ENCODE data around the gene WDR89. TPM values are rescaled to one million over a fixed set of nuclear protein-coding genes. Genes with fewer than 3 reads are reported as not detected.
A peak's percentile ranks its signal among the peaks of the same experiment; 100 is the strongest.

The WDR89 gene
- total RNA-seq, 1 donor from 2014 or later, result 11.7 TPM

GRCh38 chr14:63678536-63678935 lies 36.9 kb upstream of the WDR89 start:
- TF ChIP-seq, protein P1, sequence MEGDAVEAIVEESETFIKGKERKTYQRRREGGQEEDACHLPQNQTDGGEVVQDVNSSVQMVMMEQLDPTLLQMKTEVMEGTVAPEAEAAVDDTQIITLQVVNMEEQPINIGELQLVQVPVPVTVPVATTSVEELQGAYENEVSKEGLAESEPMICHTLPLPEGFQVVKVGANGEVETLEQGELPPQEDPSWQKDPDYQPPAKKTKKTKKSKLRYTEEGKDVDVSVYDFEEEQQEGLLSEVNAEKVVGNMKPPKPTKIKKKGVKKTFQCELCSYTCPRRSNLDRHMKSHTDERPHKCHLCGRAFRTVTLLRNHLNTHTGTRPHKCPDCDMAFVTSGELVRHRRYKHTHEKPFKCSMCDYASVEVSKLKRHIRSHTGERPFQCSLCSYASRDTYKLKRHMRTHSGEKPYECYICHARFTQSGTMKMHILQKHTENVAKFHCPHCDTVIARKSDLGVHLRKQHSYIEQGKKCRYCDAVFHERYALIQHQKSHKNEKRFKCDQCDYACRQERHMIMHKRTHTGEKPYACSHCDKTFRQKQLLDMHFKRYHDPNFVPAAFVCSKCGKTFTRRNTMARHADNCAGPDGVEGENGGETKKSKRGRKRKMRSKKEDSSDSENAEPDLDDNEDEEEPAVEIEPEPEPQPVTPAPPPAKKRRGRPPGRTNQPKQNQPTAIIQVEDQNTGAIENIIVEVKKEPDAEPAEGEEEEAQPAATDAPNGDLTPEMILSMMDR (IDR thresholded peaks at IDR 0.05), result no peak
- Mint-ChIP-seq H3K4me1 (ENCODE audit: low read depth) (no peaks in the 10 kb centered on the region), H3K27me3 (ENCODE audit: low read depth) (no peaks in the 10 kb centered on the region), H3K4me3 (ENCODE audit: unreplicated experiment) (no peak overlapping the region), H3K27ac (ENCODE audit: unreplicated experiment) (no peak overlapping the region), H3K36me3 (ENCODE audit: low read depth) (peaks cover 5% of the 10 kb centered on the region), H3K9me3 (ENCODE audit: low read depth) (no peaks in the 10 kb centered on the region)
- DNase-seq (ENCODE audit: low spot score), result no peak

GRCh38 chr14:63677891-63678379 lies 36.3 kb upstream of the WDR89 start:
- no peak overlapping the region for H3K4me3 Mint-ChIP-seq (ENCODE audit: unreplicated experiment)
- DNase-seq (ENCODE audit: low spot score), result no peak
- H3K27me3 Mint-ChIP-seq (ENCODE audit: low read depth), result no peaks in the 10 kb centered on the region
- H3K4me1 Mint-ChIP-seq (ENCODE audit: low read depth), result no peaks in the 10 kb centered on the region
- peaks cover 6% of the 10 kb centered on the region for H3K36me3 Mint-ChIP-seq (ENCODE audit: low read depth)
- H3K9me3 Mint-ChIP-seq (ENCODE audit: low read depth), result no peaks in the 10 kb centered on the region
- TF ChIP-seq, protein P1 (IDR thresholded peaks at IDR 0.05), result no peak
- no peak overlapping the region for H3K27ac Mint-ChIP-seq (ENCODE audit: unreplicated experiment)

DNA sequence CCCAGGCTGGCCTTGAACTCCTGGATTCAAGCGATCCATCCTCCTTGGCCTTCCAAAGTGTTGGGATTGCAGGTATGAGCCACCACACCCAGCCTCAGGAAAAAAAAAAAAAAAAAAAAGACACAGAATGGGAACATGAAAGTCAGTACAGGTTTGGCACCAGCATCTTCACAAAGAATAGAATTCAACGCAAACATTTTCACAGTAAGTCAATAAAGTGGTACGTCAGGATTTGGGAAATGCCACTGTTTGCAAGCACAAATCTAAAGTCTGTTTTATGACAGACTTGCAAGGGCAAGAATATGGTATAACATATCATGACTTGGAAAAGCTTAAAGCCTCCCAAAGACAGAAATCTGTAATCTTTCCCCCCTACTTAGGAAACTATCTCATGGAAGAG lies 34.9 kb upstream of the WDR89 start:
- Mint-ChIP-seq H3K4me3 (ENCODE audit: unreplicated experiment) (no peak overlapping the region), H3K9me3 (ENCODE audit: low read depth) (no peaks in the 10 kb centered on the region), H3K27me3 (ENCODE audit: low read depth) (no peaks in the 10 kb centered on the region), H3K4me1 (ENCODE audit: low read depth) (no peaks in the 10 kb centered on the region), H3K27ac (ENCODE audit: unreplicated experiment) (no peak overlapping the region), H3K36me3 (ENCODE audit: low read depth) (peaks cover 6% of the 10 kb centered on the region)
- TF ChIP-seq, protein P1 (IDR thresholded peaks at IDR 0.05), result no peak
- no peak for DNase-seq (ENCODE audit: low spot score)

GRCh38 chr14:63673886-63674497 lies 32.3 kb upstream of the WDR89 start:
- TF ChIP-seq, protein P1 (IDR thresholded peaks at IDR 0.05), result no peak
- Mint-ChIP-seq H3K27me3 (ENCODE audit: low read depth) (no peaks in the 10 kb centered on the region), H3K27ac (ENCODE audit: unreplicated experiment) (peak overlapping the region; percentile 49), H3K4me1 (ENCODE audit: low read depth) (no peaks in the 10 kb centered on the region), H3K9me3 (ENCODE audit: low read depth) (no peaks in the 10 kb centered on the region), H3K4me3 (ENCODE audit: unreplicated experiment) (no peak overlapping the region), H3K36me3 (ENCODE audit: low read depth) (peaks cover 6% of the 10 kb centered on the region)
- DNase-seq (ENCODE audit: low spot score), result no peak

DNA sequence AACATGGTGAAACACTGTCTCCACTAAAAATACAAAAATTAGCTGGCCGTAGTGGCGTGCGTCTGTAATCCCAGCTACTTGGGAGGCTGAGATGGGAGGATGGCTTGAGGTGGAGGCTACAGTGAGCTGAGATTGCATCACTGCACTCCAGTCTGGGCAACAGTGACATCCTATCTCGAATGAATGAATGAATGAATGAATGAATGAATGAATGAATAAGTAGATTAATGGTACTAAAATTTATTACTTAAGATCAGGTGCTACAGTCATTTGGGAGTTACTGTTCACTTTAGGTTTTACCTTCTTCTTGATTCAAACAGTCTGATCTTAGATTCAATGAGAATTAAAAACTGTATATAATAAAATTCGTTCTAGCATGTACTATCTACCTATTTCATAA lies 31.6 kb upstream of the WDR89 start:
- TF ChIP-seq, protein P1 (IDR thresholded peaks at IDR 0.05), result no peak
- Mint-ChIP-seq H3K4me1 (ENCODE audit: low read depth) (no peaks in the 10 kb centered on the region), H3K27me3 (ENCODE audit: low read depth) (no peaks in the 10 kb centered on the region), H3K27ac (ENCODE audit: unreplicated experiment) (no peak overlapping the region), H3K9me3 (ENCODE audit: low read depth) (no peaks in the 10 kb centered on the region), H3K36me3 (ENCODE audit: low read depth) (peaks cover 6% of the 10 kb centered on the region), H3K4me3 (ENCODE audit: unreplicated experiment) (no peak overlapping the region)
- DNase-seq (ENCODE audit: low spot score), result no peak
